Fibroblast of villous mesenchyme (primary cell): ENCODE data around the gene REC8. TPM values are rescaled to one million over a fixed set of nuclear protein-coding genes. Genes with fewer than 3 reads are reported as not detected.

Experiments
- DNase-seq: peaks from one replicate; pipeline ENCODE4 v3.0.0-alpha.2; 2010; ENCODE audit warnings: low read depth
- H3K4me3 ChIP-seq: 2 replicates; pipeline ENCODE4 v1.5.1; 2011; ENCODE audit warnings: low read depth, mild to moderate bottlenecking, low read length
- CTCF ChIP-seq: IDR thresholded peaks from 2 replicates; pipeline ENCODE4 v1.5.1; 2012; ENCODE audit warnings: low read depth, mild to moderate bottlenecking, low read length; ENCODE audit not compliant: insufficient read depth
- total RNA-seq: library from RNA; depleted of rRNA; stranded (reverse); fragments of >200 nt; gene quantifications from 2 replicates; pipeline ENCODE4 v1.2.3, GENCODE V29; 2012

The REC8 gene
- total RNA-seq, 1 donor: 4.7 TPM

- H3K4me3 ChIP-seq: no peak overlapping the region
- TF ChIP-seq CTCF: no peak
- no peak for DNase-seq
Observed at GRCh38 chr14:24129410-24129998, 42.4 kb upstream of the REC8 start.

DNA sequence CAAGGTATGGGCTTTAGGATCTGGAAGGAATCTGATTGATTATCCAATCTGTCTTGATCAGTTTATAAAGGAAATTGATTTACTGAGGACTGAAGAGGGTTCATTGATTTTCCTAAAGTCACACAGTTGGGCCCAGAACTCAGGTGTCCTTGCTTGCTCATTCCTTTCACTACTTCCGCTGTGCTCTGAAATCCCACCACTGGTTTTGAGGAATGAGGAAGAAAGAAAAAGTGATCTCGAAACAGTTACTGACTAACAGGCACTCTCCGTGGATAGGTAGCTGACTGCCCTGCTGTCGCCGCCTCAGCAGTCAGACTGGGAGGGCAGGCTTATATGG is 41.5 kb upstream of the REC8 start, which contains the start of gene FITM1:
Gene FITM1, plus strand, starts transcription at position 280 of the 337 bp plus-strand sequence. CDS start 905 bp downstream, outside the sequence.
- H3K4me3 ChIP-seq: no peak within 1 kb of the TSS
- no peak for DNase-seq
- no peak for TF ChIP-seq CTCF

DNA sequence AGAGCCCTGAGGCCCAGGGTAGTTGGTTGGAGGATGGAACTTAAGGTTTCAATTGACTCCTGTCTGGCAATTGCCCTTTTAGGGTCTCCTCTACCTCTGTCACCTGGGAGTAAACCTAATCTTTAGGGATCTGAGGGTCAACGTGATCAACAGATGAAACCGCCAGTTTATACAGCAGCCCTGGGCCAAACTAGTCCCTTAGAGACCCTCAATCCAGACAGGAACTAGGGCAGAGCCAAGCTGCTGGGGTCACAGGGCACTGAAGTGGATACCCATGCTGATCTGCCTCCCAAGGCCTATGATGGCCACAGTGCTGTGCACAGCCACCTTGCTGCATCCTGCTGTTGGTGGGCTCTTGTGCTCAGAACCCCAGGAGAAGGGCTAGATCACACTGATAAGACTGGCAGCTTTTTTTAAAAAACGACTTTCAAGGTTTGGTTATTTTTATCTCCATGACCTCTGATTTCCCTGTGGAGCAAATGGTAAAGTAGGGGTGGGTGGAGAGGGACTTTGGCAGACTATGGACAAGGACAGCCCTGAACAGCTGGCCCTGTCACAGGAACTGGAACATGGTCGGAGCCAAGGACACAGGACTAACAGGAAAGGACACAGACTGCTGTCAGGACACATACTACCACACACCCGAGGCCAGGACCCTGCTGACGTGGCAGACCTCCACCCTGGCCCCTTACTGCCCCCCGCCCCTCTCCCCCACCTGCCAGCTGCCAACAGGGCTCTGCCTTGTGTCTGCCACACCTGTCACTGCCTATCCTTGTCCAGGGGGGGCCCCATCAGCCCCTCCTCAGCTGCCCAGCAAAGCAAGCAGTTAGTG is 40.9 kb upstream of the REC8 start:
- no peak overlapping the region for H3K4me3 ChIP-seq
- no peak for TF ChIP-seq CTCF
- no peak for DNase-seq

GRCh38 chr14:24131549-24131966 is 40.3 kb upstream of the REC8 start:
- DNase-seq: no peak
- no peak for TF ChIP-seq CTCF
- no peak overlapping the region for H3K4me3 ChIP-seq

DNA sequence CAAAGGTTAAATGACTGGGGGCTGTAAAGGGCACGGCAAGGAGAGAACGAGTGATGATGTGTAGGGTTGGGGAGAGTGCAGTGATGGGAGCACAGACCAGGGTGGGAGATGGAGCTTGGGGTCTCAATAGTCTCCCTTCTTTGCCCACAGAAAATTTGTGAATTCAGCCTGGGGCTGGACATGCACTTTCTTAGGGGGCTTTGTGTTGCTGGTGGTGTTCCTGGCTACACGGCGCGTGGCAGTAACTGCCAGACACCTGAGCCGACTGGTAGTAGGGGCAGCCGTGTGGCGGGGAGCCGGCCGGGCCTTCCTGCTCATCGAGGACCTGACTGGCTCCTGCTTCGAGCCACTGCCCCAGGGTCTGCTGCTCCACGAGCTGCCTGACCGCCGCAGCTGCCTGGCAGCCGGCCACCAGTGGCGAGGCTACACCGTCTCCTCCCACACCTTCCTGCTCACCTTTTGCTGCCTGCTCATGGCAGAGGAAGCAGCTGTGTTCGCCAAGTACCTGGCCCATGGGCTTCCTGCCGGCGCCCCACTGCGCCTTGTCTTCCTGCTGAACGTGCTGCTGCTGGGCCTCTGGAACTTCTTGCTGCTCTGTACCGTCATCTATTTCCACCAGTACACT is 39.7 kb upstream of the REC8 start:
- DNase-seq: no peak
- no peak overlapping the region for H3K4me3 ChIP-seq
- TF ChIP-seq CTCF: no peak

- DNase-seq: no peak
- no peak for TF ChIP-seq CTCF
- no peak overlapping the region for H3K4me3 ChIP-seq
Observed at GRCh38 chr14:24132976-24133375, 38.9 kb upstream of the REC8 start.
